Activated CD8-positive, alpha-beta memory T cell treated with anti-CD3 and anti-CD28 coated beads, Interleukin-2, amount 50 U/mL, for 1 hour (primary cell): ENCODE data around the gene FOXO6.

Experiments
- DNase-seq: peaks from one replicate; pipeline ENCODE4 v3.0.0-alpha.2; 2020; ENCODE audit errors: extremely low read depth

The FOXO6 gene

DNA sequence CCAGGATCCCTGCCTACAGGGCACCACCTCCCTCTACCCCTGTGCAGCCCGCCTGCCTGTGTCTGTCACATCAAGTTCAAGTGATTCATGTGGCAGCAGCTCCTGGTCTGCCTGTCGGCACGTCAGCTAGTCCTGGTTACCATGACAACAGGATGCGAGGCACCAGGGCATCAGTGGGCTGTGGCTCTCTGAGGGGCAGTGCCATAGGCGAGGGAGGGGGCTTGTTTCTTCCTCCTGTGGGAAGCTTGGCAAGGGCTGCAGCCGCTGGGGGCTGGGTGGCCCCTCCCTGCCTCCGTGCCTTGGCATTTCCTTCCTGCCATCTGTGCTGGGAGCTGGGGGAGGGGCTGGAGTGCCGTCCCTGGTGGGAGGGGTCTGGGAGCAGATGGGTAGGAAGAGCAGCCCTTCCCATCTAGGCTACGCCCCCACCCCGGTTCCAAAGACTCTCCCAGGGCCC, 43.1 kb downstream of the FOXO6 start:
- no peak for DNase-seq

DNA sequence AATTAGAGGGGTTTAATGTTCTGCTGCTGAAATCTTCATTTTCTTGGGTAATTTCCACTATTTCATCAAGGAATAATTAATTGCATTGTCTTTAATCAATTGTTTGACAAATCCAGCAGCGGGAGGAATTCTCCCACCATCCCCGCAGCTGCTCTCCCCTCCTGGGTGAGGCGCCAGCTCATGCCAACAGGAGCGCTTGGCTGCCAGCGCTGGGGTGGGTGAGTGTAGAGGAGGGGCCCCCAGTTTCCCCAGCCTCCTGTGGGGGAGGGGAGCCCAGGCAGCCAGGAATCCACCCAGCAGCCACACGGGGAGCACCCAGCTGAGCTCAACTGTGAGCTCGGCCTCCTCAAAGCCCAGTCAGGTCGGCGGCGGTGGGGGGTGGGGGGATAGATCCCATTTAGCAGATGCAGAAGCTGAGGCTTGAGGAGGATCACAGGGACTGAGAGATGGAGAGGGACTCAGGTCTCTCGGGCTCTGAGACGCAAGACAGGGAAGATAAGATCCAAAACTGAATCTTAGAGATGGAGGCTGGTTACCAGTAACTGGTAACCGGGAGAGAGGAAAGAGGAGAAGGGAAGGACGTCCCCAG, 46.5 kb downstream of the FOXO6 start:
- no peak for DNase-seq

DNA sequence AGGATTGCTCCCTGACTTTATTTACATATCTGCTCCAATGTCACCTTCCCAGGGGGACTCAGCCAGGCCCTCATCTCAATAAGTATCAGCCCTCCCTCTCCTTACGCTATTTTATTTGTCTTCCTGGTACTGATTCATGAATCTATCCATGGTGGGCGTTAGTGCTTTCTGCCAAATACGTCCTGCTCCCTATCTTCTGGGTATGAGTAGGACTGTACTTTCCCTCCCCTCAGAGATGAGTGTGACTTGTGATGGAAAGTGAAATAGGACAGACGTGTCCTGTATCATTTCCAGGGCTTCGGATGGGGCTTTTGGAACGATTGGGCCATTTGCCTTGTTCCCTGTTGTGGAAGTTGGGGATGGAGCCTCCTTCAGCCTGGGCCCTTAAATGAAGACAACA, 47.5 kb downstream of the FOXO6 start:
- no peak for DNase-seq

DNA sequence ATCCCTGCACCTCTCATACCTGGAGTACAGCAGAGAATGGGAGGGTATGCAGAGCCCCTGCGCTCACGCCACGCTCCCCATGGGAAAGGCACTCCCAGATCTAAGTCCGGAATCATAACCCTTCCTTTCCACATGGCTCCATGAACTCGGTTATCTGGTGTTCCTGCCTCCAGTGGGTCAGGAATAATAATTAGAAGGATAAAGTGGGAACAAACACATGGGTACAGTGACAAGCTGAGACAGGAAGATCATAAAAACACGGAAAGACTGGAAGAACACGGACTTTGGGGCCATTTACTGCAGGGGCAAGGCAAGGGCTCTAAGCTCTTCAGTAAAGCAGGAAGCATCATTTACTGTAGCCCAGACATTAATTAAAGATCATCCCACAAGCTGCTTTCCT, 48.6 kb downstream of the FOXO6 start:
- DNase-seq = no peak

DNA sequence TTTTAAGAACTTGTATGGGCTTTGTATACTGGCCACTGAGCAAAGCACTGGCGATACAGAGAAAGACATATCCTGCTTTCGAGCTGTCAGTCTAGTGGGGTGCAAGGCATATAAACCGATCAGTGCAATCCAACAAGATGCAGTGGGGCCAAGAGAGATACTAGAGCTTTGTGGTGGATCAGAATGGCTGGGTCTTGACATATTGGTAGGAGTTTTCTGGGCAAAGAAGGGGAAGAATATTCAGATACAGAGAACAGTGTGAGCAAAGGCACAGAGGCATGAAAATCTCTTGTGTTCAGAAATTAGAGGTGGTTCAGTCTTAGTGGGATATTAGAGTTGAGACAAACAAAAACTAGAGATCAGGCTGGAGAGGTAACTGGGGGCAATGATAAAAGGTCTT, 49.2 kb downstream of the FOXO6 start:
- no peak for DNase-seq

DNA sequence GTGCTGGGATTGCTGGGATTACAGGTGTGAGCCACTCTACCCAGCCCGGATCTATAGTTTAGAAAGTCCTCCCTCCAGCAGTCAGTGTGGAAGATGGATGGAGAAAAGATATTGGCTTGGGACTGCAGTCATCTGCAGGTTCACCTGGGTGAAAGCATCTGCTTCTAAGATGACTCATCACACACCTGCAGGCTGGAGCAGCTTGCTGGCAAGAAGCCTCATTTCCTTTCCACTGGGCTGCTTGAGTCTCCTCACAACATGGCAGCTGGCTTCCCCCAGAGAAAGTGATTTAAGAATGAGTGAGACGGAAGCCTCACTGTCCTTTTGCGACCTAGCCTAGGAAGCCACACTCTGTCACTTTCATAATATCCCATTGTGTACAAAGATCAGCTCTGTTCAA, 50.0 kb downstream of the FOXO6 start:
- no peak for DNase-seq

DNA sequence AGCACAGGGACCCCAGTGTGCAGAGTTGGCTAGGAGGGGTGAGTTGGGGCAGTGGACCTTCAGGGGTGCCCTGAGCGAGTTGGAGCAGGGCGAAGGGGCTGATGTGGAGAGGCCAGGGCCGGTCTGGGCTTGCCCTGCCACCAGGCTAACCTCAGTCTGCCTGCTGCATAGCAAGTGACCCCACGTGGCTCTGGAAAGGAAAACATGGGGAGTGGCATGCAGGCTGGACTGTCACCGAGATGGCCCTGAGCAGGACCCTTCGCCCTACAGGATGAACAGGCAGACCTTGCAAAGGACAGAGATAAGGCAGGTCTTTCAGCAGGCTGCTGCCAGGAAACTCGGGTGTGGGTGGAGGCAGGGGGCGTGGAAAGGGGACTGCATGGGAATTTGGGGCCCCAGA, 51.5 kb downstream of the FOXO6 start:
- DNase-seq = no peak

DNA sequence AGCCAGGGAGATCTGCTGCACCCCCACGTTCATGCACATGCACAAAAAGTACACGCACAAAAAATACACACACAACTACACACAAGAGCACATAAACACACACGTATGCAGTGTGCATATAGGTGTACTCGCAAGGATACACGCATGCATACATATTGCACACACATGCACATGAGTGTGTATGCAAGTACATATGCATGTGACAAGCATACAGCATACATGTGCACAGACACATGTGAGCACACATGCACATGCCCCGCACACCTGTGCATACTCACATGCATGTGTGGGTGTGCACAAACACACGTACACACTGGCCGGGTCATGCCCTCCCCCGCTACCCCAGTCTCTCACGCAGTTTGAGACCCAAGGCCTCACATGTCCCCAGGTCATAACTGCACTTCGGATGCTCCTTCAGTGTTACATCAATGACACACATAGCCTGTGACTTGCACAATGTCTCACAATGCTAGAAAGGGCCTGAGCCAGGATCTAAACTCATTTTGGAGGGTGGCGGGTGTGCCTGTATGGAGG, 52.6 kb downstream of the FOXO6 start:
- DNase-seq = no peak

DNA sequence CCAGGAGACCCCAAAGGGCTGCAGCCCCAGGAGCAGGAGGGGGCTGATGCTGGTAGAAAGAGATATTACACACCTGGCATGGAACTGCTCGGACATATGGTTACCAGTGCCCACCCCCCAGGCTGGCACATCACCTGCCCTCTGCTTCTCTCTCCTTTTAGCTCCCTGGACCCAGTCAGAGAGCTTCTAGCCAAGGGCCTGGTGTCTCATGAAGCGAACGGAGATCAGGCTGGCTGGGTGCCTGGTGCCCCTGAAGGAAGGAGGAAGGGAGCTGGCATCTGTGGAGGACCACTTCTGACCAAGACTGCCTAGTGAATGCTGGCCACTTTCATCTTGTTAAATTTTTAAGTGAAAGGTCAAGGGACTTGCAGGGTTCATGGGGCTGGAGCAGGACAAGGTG, 53.1 kb downstream of the FOXO6 start:
- no peak for DNase-seq

DNA sequence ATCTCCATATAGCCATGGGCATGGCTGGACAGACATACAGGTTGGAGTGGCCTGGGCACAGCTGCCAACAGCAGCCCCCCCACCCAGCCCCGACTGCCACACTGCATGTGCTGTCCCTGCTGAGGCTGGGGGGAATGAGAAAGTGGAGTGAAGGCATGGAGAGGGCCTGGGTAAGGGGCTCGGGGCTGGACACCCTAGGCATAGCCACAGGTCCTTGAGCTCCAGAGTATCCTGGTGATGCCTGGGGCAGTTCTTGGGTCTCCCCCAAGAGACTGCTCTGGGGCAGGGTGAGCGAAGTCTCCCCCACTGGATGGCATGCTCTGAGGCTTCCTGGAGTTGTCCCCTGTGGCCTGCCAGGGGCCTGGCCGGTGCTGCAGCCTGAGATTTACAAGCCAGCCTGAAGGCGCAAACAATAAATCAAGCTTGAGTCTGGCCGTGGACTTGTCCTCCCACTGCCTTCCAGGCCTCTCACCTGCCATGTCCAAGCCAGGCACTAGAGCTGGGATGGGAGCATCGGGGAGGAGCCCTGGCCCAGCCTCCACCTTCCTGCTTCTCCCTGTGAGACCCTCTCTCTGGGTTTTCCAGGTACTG, 53.6 kb downstream of the FOXO6 start:
- DNase-seq = no peak

DNA sequence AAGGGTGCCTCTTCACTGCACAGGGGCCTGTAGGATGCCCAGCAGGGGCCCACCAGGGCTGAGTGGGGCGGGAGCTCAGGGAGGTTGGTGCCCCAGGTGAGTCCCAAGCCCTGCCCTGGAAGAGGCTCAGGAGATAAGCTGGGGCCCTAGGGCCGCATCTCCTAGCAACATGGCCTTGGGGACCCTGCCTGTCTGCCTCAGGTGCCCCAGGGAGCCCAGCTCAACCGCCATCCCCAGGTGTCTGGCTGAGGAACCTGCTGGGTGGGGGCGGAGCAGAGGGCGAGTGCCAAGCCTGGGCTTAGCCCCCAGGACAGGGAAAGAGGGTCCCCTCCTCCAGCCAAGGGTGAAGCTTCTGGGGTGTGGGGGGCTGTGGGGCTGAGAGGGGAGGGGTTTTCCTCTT, 54.8 kb downstream of the FOXO6 start:
- DNase-seq = no peak

DNA sequence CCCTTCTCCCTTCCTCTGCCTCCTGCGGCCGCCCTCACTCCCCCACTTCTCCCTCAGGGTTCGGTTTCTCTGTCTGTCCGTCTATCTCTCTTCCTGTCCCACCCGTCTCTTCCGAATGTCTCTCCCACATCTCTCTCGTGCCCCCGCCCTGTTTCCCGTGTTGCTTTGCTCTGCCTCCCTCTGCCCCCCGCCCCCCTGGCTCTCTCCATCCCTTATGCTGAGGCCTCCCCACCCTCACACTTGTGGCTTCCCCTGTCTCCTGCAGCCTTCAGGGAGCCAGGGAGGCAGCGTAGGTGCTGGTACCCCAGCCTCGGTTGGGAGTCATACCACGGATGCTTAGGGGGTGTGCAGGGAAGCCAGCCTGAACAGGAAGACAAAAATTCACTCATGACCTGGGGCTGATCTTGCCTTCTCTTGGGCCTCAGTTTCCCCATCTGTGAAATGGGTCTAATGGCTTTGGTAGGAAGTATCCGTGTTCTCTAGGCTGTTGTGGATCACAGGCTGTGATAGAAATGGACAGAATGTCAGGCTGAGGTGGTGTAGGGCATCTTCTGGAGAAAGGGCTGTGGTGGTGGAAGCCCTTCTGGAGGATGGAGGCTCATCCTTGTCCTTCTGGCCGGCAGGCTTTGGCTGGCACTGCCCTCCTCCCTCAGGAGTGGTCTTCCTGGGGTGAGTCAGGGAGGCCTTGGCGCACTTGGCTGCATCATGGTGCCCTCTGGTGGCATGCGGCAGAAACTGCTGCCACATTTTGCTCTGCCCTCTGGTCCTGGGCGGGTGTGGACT, 55.5 kb downstream of the FOXO6 start:
- no peak for DNase-seq

DNA sequence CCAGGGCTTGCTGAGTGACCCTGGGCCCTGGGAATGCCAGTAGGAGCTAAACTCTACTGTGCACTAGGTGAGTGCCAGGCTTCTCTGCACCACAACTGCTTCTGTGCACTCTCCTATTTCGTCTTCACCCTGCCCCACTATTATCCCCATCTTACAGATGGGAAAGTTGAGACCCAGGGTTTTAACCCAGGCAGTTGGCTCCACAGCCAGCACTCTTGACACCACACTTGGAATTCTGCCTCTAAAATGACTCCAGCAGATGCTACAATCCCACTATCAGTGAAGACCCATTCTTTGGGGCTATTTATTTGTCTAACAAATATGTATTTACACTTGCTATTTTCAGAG, 56.1 kb downstream of the FOXO6 start:
- no peak for DNase-seq

DNA sequence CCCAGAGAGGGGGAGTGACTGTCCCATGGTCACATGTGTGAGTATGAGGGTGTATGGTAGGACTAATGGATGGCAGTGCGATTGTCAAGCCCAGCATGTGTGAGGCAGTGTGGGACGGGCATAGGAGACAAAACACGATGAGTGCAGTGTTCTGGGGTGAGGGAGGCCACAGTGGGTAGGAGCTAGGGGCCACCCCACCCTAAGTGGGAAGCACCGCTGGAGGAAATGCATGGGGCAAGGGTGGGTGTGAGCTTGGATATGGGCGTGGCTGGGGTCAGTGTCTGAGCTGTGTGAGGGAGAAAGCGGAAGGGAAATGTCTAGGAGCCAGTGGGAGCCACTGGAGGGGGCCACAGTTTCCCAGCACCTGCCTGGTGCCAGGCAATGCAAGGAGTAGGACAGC, 56.5 kb downstream of the FOXO6 start:
- no peak for DNase-seq

DNA sequence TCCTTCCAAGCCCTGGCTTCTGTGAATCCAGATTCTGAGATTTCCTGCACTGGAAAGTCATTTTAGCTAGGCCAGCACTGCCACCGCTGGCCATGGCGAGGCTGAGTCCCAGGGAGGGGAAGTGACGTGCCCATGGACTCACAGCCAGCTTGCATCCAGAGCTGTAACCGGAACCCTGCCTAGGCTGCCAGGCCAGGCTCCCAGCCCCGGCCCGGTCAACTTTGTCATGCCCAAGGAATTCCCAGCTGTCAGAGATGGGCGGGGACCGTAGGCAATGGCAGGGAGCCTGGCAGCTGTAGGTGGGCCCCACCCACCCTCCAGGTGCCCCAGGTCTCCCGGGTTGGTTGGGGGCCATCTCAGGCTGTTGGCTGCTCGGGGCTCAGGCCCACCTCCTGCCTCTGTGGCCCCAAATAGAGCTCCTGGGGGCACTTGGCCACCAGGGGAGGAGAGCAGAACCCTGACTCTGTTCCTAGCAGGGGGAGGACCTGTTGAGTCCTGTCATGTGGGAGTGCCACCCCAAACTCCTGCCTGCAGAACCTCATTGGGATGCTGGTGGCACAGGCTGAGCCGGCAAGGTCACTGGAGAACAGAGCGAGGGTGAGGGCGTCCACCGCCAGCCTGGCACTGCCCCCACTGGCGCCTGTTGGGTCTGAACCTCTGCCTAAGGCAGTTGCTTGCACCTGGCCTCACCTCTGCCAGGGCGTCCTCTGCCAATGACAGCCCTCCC, 57.8 kb downstream of the FOXO6 start:
- DNase-seq = no peak

DNA sequence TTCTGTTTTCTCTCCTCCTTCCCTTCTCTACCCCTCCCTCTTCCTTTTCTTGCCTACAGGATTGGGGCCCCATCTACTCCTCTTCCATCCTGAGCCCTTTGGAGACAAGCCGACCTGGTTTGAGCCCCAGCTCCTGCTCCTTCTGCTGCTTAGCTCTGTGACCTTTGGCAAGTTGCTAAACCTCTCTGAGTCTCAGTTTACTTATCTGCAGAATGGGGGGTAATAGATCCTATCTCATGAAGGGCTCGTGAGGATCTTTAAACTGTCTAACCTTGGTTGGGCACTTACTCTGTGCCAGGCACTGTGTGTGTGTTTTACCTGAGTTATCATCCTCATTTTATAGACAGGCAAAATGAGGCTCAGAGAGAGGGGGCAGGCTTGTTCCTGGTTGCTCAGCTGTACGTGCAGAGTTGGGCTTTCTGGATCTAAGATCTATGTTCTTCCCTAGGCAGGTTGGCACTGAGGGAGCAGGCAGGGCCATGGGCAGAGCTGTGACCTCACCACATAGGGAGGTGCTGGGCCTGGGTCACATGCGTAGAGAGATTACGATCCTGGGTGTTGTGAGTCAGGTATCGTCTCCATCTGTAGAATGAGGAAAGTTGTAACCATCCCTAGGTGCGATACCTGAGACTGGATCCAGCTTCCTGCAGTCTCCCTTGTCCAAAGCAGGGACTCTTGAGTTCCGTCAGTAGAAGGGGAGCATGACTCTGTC, 58.5 kb downstream of the FOXO6 start:
- no peak for DNase-seq

DNA sequence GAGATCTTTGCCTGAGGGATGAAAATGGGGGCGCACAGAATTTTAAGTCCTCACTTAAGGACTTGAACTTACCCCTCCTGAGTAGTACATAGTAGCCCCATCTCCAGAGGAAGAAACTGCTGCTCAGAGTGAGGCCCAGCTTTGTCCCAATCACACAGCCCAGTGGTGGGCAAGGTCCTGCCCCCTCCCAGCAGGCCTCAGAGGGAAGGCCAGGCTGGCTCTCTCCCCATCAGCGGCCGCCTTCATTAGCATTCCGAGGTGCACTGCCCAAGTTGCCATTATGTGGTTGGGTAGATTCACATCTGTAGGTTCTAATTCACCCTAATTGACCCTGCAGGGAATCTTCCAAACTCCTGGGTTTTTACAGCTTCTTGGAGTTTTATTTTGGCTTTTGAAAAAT, 59.1 kb downstream of the FOXO6 start:
- DNase-seq = no peak

DNA sequence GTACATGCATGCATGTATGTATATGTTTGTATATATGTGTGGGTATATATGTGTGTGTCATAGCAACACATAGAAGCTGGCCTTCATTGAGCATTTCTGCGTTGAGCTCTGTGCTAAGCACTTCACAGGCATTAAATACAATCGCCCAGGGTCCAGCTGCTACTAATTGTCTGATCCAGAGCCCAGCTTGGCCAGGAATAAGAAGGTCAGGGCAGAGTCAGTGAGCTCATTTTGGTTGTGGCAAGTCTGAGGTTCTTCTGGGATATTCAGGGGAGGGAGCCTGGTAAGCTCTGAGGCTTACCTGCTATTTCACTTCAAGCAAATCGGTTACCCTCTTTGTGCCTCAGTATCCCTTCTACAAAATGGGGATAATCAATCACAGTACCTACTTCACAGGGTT, 59.6 kb downstream of the FOXO6 start:
- DNase-seq = no peak

DNA sequence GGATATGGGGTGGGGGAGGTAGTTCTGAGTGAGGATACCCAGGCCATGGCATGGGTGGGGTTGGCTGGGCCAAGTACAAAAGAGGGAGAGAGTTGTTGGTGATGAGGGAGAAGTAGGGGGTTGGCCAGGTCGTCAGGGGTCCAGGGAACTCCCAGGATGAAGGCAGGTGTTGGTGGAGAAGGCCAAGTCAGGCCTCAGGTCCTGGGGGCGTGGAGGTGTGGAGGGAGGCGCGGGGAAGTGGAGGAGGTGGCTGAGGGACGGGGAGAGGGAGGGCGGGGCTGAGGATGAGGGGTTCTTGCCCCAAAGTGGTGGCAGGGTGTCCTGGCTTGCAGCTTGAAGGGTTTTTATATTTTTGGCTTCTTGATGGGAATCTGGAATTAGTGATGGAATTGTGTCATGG, 61.1 kb downstream of the FOXO6 start:
- DNase-seq = no peak

DNA sequence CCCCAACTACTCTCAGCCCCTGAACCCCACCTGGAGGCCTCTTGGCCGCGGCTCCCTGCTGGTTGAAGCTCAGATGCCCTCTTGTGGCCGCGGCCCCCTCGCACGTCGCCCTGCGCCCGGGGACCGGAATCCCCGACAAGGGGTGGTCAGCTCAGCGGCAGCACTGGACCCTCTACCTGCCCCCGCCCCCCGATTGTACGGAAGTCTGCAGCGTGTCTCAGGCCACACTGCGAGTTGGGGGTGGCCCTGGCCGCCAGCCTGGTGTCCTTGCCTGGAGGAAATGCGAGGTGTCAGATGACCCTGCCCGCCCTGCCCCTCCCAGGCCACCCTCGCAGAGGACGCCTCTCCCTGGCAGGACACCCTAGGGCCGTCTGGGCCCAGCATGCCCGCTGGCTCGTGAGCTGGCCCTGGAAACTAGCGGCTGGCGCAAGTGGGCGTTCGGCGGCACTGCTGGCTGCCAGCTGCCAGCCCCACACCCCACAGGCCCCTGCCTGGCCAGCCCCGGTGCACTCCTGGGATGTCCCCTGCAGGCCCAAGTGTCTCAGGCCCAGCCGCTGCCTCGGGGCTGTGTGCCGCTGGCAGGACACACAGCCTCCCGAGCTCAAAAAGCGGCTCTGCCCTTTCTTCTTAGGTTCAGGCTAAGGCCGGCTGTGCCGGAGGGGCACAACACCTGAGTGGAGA, 62.4 kb downstream of the FOXO6 start:
- DNase-seq = no peak

DNA sequence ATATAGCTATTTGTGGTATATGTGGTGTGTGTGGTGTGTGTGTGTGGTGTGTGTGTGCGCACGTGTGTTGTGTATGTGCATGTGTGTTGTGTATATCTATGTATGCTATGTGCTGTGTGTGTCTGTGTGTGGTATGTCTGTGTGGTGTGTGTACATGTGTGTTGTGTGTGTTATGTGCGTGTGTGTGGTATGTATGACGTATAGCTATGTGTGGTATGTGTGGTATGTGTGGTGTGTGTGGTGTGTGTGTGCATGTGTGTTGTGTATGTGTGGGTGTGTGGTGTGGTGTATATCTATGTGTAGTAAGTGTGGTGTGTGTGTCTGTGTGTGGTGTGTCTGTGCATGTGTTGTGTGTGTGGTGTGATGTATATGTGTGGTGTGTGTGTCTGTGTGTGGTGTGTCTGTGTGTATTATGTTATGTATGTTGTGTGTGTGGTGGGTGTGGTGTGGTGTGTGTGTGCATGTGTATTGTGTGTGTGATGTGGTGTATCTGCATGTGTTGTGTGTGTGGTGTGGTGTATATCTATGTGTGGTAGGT, 63.4 kb downstream of the FOXO6 start:
- no peak for DNase-seq
